Renal cortex interstitium (tissue), 11 donors: Measurements from ENCODE around the gene MVD. TPM values are rescaled to one million over a fixed set of nuclear protein-coding genes. Genes with fewer than 3 reads are reported as not detected.

Source experiments
- DNase-seq, 11 donors: peaks; one replicate each; pipeline ENCODE4 v3.0.0-alpha.2; 2013; ENCODE audit warnings: low read depth in 9 of 11, low spot score in 4 of 11; ENCODE audit errors: extremely low read depth in 1 of 11
- polyA plus RNA-seq, 3 donors: library from polyadenylated mRNA; unstranded; fragments of 120-200 nt; gene quantifications; one replicate each; pipeline ENCODE4 v1.2.1, GENCODE V29; 2013; ENCODE audit not compliant: insufficient read length in 3 of 3

MVD gene
- polyA plus RNA-seq, 3 donors: 27.9 to 43.7 (median 39.8) TPM

GRCh38 chr16:88649924-88650748 lies 12.8 kb downstream of the MVD start:
- no peak for DNase-seq

GRCh38 chr16:88649195-88649923 lies 13.5 kb downstream of the MVD start:
- DNase-seq: no peak

GRCh38 chr16:88647178-88648070 lies 15.5 kb downstream of the MVD start:
- DNase-seq: no peak

- DNase-seq: no peak
Measured at GRCh38 chr16:88646345-88647034, 16.4 kb downstream of the MVD start.

GRCh38 chr16:88645941-88646340 lies 16.9 kb downstream of the MVD start:
- no peak for DNase-seq

- no peak for DNase-seq
Measured at GRCh38 chr16:88645455-88645854, 17.4 kb downstream of the MVD start.

- DNase-seq: no peak
Measured at GRCh38 chr16:88643644-88643932, 19.3 kb downstream of the MVD start.

GRCh38 chr16:88642881-88643643 lies 19.8 kb downstream of the MVD start:
- no peak for DNase-seq

GRCh38 chr16:88640498-88641247 lies 22.2 kb downstream of the MVD start:
- DNase-seq: no peak

- no peak for DNase-seq
Measured at GRCh38 chr16:88640039-88640495, 22.8 kb downstream of the MVD start.

- DNase-seq: no peak
Measured at GRCh38 chr16:88639231-88640038, 23.5 kb downstream of the MVD start.

GRCh38 chr16:88638323-88639230 lies 24.3 kb downstream of the MVD start, which contains the start of gene IL17C:
IL17C (plus strand) TSS chr16:88638572; CDS start chr16:88638642, 70 bp downstream.
- DNase-seq: no peak

GRCh38 chr16:88636488-88637265 lies 26.2 kb downstream of the MVD start:
- DNase-seq: no peak

GRCh38 chr16:88635671-88636319 lies 27.1 kb downstream of the MVD start:
- no peak for DNase-seq
